ENCODE measurements around the gene ABCC1. TPM values are rescaled to one million over a fixed set of nuclear protein-coding genes. Genes with fewer than 3 reads are reported as not detected.

Gene ABCC1
- total and polyA plus RNA-seq, 2 of the 8 experiments (the other 6 are each of a cell fraction or from before 2014, with no cell fraction given): 42.6 to 66.8 TPM

GRCh38 chr16:16086653-16087446 is 137.4 kb downstream of the ABCC1 start:
- Histone ChIP-seq H3K9ac (replicated peaks in 1 of 4; ENCODE audit: extremely low read depth in 1 of 4, low read depth in 3 of 4, low read length in 3 of 4) (no peak overlapping the region), H3K4me2 (ENCODE audit: insufficient read depth in 1 of 2, low read depth in 2 of 2, low read length in 2 of 2) (no peak overlapping the region), H3K23me2 (ENCODE audit: low read depth, low read length) (no peaks in the 10 kb centered on the region), H3K27me3 (replicated peaks in 1 of 4; ENCODE audit: control insufficient read depth in 3 of 4, extremely low read depth in 1 of 4, insufficient read depth in 3 of 4, low read length in 3 of 4) (no peaks in the 10 kb centered on the region), H2BK20ac (ENCODE audit: low read length) (no peak overlapping the region), H3K9me3 (ENCODE audit: insufficient read depth in 2 of 2, low read depth in 1 of 2, low read length in 1 of 2) (peaks cover 0 to 7% of the 10 kb centered on the region in 2 experiments; a peak in 3 of 4 replicates), H4K91ac (replicated peaks; ENCODE audit: insufficient read length, low read length) (no peak overlapping the region), H4K20me1 (replicated peaks in 1 of 2; ENCODE audit: control insufficient read depth in 1 of 2, insufficient read depth in 2 of 2, low read length in 2 of 2) (peaks cover 0 to 4% of the 10 kb centered on the region in 2 experiments), H2AK5ac (ENCODE audit: low read depth, low read length) (no peak overlapping the region), H3K36me3 (ENCODE audit: control insufficient read depth in 2 of 4, insufficient read depth in 4 of 4, low read length in 3 of 4) (peaks cover 24 to 76% (median 41%) of the 10 kb centered on the region in 4 experiments), H3K4me3 (ENCODE audit: extremely low read depth in 1 of 4, insufficient read depth in 2 of 4, low read depth in 3 of 4, low read length in 4 of 4) (no peak overlapping the region), H2BK120ac (replicated peaks; ENCODE audit: low read depth, low read length) (no peak overlapping the region), H3K4me1 (replicated peaks in 1 of 4; ENCODE audit: control insufficient read depth in 3 of 4, insufficient read depth in 4 of 4, low read length in 3 of 4) (0 out of 7 replicates have a peak, but pooled peaks cover 0 to 3% (median 0%) of the 10 kb centered on the region in 4 experiments), H3K18ac (ENCODE audit: extremely low read depth, low read length) (no peak overlapping the region), H3K4ac (replicated peaks; ENCODE audit: insufficient read length, low read depth, low read length) (no peak overlapping the region), H3K79me2 (ENCODE audit: control insufficient read depth in 1 of 2, insufficient read depth in 2 of 2, low read length in 2 of 2) (no peaks in the 10 kb centered on the region), H3K79me1 (ENCODE audit: low read depth, low read length) (no peaks in the 10 kb centered on the region), H4K8ac (ENCODE audit: extremely low read depth, insufficient read depth, low read length) (no peak overlapping the region), H2AFZ (ENCODE audit: low read length) (no peak overlapping the region), H2BK12ac (ENCODE audit: low read depth, low read length) (no peak overlapping the region), H3K14ac (ENCODE audit: insufficient read length) (no peak overlapping the region), H3K56ac (replicated peaks; ENCODE audit: insufficient read length, low read depth, low read length) (no peak overlapping the region), H4K5ac (ENCODE audit: insufficient read length, low read depth, low read length) (no peak overlapping the region), H3K23ac (ENCODE audit: insufficient read length) (no peak overlapping the region), H2BK5ac (ENCODE audit: low read depth, low read length) (no peak overlapping the region), H2BK15ac (ENCODE audit: low read length) (no peak overlapping the region), H3K27ac (ENCODE audit: low read depth, low read length) (no peak overlapping the region)
- ChIA-PET CTCF (ENCODE audit: partially characterized antibody) (interaction anchor here (1.0 kb wide), 1 partner anchor 34 kb away, joined by 3 read pairs; no protein-coding TSS in a partner anchor), POLR2A (ENCODE audit: partially characterized antibody) (no interaction called here)
- no peak for TF ChIP-seq BACH1 (IDR thresholded peaks at IDR 0.05; ENCODE audit: low read length)
- TF ChIP-seq PHF8 (conservative IDR thresholded peaks at IDR 0.05; ENCODE audit: low read depth, low read length): no peak
- TF ChIP-seq EGR1 (IDR thresholded peaks at IDR 0.05; ENCODE audit: borderline replicate concordance, low read depth, low read length): no peak
- TF ChIP-seq JUND (IDR thresholded peaks at IDR 0.05; ENCODE audit: low read length): no peak
- no peak for TF ChIP-seq EP300 (IDR thresholded peaks at IDR 0.05; ENCODE audit: borderline replicate concordance in 1 of 2, low read depth in 2 of 2, low read length in 2 of 2)
- TF ChIP-seq CBX8 (IDR thresholded peaks at IDR 0.05; ENCODE audit: borderline replicate concordance, low read depth, low read length): no peak
- TF ChIP-seq GABPA (IDR thresholded peaks at IDR 0.05; ENCODE audit: borderline replicate concordance, insufficient read depth, low read length): no peak
- no peak for TF ChIP-seq MAFK (IDR thresholded peaks at IDR 0.05; ENCODE audit: low read depth, low read length)
- no peak for DNase-seq (ENCODE audit: low read depth in 1 of 2, low spot score in 2 of 2)
- no peak for FAIRE-seq
- WGBS, 2 experiments (ENCODE audit: extremely low coverage in 1 of 2, insufficient coverage in 1 of 2, insufficient read length in 1 of 2, insufficient replicate concordance in 2 of 2, low coverage in 1 of 2, low lambda C conversion rate in 2 of 2, missing lambda C conversion rate in 1 of 2): 90% methylated on average over 18 of the region's 18 CpGs; no CpG with 5 or more reads in 1 of the 2 experiments
